T-helper 17 cell (primary cell): Measurements from ENCODE around the gene HOXB13. TPM values are rescaled to one million over a fixed set of nuclear protein-coding genes. Genes with fewer than 3 reads are reported as not detected.
"Not testable (repeated sequence)": the region's sequence is repeated elsewhere in the genome, so short reads cannot be mapped to it uniquely, and the experiment has no call there.

Experiments
- ATAC-seq: fragments of 150-1000 bp; cut with Tn5 transposase; 2 replicates; pipeline ENCODE4 v1.10.0; 2021; ENCODE audit warnings: mild to moderate bottlenecking, moderate library complexity
- DNase-seq, 3 donors: peaks; one replicate each; pipeline versions ENCODE4 v3.0.0 to v3.0.0-alpha.2; 2020 to 2021
- H3K9me3 ChIP-seq: one replicate; pipeline ENCODE4 v1.7.0; 2013; ENCODE audit warnings: low read length, mild to moderate bottlenecking; ENCODE audit not compliant: control insufficient read depth, poor library complexity, severe bottlenecking
- H3K27ac Mint-ChIP-seq: one replicate; pipeline ENCODE4 v1.8.0; 2022; ENCODE audit warnings: mild to moderate bottlenecking, moderate library complexity, mixed read lengths
- H3K27me3 Mint-ChIP-seq: one replicate; pipeline ENCODE4 v1.8.0; 2022; ENCODE audit warnings: mixed read lengths
- H3K36me3 Mint-ChIP-seq: one replicate; pipeline ENCODE4 v1.8.0; 2022; ENCODE audit warnings: low read depth, mixed read lengths
- H3K4me1 Mint-ChIP-seq: one replicate; pipeline ENCODE4 v1.8.0; 2022; ENCODE audit warnings: mild to moderate bottlenecking, mixed read lengths
- H3K4me3 Mint-ChIP-seq: one replicate; pipeline ENCODE4 v1.8.0; 2022; ENCODE audit warnings: mild to moderate bottlenecking, moderate library complexity, mixed read lengths
- total RNA-seq, 4 donors: library from RNA in 2 of 4; stranded (reverse) in 2 of 4; gene quantifications; one replicate each; pipeline ENCODE4 v1.2.3 and lab custom pipeline; 2022 to 2026

Gene HOXB13
- total RNA-seq, 2 donors from 2014 or later = not detected

DNA sequence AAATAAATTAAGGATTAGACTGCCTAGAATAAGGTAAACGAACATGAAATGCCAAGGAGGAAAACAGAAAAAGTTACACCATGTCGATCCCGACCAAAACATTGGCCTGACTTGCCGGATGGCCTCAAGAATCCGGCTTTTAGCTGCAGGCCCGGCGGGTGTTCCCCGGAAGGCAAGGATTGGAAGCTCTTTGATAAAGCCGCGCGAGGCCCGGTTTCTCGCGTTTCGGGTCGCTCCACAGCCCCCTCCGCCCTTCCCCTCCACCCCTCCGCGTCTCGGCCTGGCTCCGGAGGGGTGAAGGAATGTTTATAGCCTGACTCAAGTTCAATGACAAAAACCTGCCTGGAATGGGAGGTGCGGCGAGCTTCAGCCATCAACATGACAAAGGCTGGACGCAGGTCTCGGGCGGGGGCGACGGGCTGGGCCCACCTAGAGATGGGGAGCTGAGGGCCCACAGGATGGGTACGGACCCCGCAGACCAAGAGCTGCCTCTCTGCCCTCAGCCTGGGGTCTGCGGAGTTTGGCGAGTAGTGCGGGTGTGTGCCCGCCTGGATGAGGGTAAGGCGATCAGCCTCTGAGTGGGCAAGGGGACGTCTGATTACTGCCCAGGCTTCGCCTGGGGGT lies 8.8 kb downstream of the HOXB13 start:
- no peak for DNase-seq
- peak overlapping the region; percentile 61 for H3K4me3 Mint-ChIP-seq
- H3K9me3 ChIP-seq = no peaks in the 10 kb centered on the region
- H3K4me1 Mint-ChIP-seq = peaks cover 23% of the 10 kb centered on the region
- peaks cover 72% of the 10 kb centered on the region for H3K27me3 Mint-ChIP-seq
- peak overlapping the region; percentile 66 for H3K27ac Mint-ChIP-seq
- no peaks in the 10 kb centered on the region for H3K36me3 Mint-ChIP-seq
- no peak for ATAC-seq

DNA sequence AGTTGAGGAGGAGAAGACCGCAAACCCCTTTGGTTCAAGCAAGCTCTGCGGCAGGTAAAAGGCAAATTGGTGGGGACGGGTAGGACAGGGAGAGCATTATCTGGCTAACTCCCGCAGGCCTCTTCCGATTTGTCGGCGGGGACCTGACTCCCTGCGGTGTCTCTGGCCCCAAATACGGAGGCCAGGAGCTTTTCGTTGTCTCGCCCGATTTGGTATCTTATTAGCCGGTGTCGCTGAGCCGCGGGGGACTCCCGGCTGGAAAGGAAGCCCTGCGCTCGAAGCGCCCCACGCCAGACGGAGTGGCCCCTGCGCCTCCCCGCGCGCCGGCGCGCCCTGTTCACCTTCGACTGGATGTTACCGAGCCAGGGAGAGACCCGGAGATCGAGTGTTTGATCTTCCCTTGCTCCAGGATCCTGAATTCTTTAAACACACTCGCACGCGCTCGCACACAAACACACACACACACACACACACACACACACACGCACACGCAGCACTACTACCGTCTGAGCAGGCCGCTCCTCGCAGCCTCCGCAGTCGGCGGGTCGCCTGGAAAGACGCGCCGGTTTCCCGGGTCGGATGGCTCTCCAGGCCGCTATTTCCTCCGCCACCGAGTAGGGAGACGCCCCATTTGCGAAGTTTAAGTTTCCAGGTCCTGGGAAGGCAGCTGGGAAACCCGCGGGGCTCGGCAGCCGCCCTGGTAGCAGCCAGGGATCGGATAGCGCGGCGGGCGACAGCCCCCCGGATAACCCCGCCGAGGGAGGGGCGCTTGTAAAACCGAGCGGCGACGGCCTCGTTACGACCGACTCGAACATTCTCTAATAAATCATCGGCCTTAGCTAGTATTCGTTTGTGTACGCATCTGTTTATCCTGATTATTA lies 9.5 kb downstream of the HOXB13 start:
- no peaks in the 10 kb centered on the region for H3K36me3 Mint-ChIP-seq
- peaks cover 17% of the 10 kb centered on the region for H3K4me1 Mint-ChIP-seq
- peak overlapping the region; percentile 61 for H3K4me3 Mint-ChIP-seq
- peaks cover 73% of the 10 kb centered on the region for H3K27me3 Mint-ChIP-seq
- DNase-seq (no peak), ATAC-seq (no peak)
- H3K27ac Mint-ChIP-seq = peak overlapping the region; percentile 66
- no peaks in the 10 kb centered on the region for H3K9me3 ChIP-seq

DNA sequence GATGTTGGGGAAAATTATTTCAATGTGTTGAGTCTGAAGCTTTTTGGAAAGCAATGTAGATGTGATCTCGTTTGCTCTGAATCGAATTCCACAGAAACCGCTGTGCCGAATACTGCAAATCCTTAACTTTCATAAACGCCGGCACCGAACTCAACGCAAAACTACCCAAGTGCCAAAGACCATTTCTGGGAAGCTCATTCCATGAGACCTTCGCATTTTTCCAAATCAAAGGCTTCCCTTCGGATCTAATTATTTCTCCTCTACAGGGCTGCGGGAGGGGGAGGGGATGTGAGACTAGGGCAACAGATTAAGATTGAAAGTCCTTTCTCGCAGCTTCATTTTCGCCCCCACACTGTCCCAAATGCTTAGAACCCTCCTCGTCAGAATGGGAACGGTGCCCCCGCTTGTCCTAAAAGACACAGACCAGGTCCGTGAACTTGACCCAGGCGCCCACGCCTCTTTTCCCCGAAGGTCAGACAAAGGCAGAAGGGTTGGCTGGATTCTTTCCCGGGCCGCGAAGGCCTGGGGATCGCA lies 10.3 kb downstream of the HOXB13 start:
- H3K9me3 ChIP-seq = no peaks in the 10 kb centered on the region
- peaks cover 10% of the 10 kb centered on the region for H3K4me1 Mint-ChIP-seq
- DNase-seq (no peak), ATAC-seq (no peak)
- peaks cover 72% of the 10 kb centered on the region for H3K27me3 Mint-ChIP-seq
- H3K36me3 Mint-ChIP-seq = no peaks in the 10 kb centered on the region
- peak overlapping the region; percentile 7 for H3K4me3 Mint-ChIP-seq
- peak overlapping the region; percentile 66 for H3K27ac Mint-ChIP-seq

GRCh38 chr17:48717367-48718226 lies 11.0 kb downstream of the HOXB13 start:
- DNase-seq (no peak), ATAC-seq (no peak)
- Mint-ChIP-seq H3K4me1 (peaks cover 7% of the 10 kb centered on the region), H3K27me3 (peaks cover 70% of the 10 kb centered on the region), H3K4me3 (peak overlapping the region; percentile 55), H3K27ac (peak overlapping the region; percentile 66), H3K36me3 (no peaks in the 10 kb centered on the region)
- no peaks in the 10 kb centered on the region for H3K9me3 ChIP-seq

DNA sequence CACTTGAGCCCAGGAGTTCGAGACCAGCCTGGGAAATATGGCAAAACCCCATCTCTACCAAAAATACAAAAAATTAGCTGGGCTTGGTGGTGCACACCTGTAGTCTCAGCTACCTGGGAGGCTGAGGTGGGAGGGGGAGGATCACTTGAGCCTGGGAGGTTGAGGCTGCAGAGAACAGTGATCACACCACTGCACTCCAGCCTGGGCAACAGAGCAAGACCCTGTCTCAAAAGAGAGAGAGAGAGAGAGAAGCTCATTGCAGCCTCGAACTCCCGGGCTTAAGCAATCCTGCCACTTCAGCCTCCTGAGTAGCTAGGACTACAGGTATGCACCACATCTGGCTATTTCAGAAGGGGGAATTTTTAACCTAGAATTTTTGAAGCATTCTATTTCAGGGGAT lies 12.0 kb downstream of the HOXB13 start:
- DNase-seq, H3K27ac Mint-ChIP-seq, H3K4me3 Mint-ChIP-seq, ATAC-seq, H3K36me3 Mint-ChIP-seq, H3K4me1 Mint-ChIP-seq, H3K9me3 ChIP-seq: not testable (repeated sequence)
- peaks cover 66% of the 10 kb centered on the region for H3K27me3 Mint-ChIP-seq

DNA sequence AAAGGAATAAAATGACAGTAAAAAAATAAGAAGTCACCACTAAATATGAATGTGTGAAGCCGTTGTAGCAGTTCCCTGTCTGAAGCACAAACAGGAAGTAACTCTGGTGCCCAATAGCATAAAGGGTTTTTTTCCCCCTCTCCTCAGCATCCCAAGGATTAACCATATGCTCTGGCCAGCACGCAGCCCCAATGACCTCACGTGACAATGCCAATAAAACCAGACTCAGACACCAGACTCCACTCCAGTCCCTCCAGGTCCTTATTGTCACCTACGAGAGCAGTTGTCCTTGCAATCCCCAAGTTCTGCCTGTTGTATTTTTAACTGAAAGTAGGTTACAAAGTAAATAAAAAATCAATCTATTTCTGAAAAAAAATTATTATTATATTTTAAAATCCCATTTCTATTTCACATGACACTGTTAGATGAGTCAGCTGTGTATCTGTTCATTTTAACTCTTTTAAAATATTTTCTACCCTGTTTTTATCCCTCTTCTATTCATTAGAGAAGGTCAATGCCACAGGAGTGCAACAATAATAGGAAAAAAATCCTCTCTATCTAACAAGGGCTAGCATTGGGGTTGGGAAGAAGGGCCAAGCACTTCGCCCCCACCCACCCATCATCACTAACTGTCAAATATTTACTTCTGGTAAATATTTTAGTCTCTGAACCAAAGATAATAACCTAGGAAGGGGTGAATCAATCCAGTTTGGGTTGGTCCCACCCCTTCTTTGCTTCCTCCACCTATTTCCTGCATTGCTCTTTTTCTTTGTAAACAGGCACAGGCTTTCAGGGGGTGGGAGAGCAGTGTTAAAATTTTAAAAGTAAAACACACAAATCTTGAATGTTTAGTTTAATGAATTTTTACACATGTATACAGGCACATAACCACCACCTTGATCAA lies 12.8 kb downstream of the HOXB13 start:
- no peaks in the 10 kb centered on the region for H3K9me3 ChIP-seq
- Mint-ChIP-seq H3K27me3 (peaks cover 66% of the 10 kb centered on the region), H3K36me3 (no peaks in the 10 kb centered on the region), H3K4me1 (peaks cover 4% of the 10 kb centered on the region), H3K27ac (no peak overlapping the region), H3K4me3 (no peak overlapping the region)
- DNase-seq = no peak
- no peak for ATAC-seq

GRCh38 chr17:48711128-48711527 lies 17.4 kb downstream of the HOXB13 start:
- DNase-seq (no peak), ATAC-seq (no peak)
- H3K36me3 Mint-ChIP-seq = peaks cover 3% of the 10 kb centered on the region
- peaks cover 4% of the 10 kb centered on the region for H3K9me3 ChIP-seq
- H3K27ac Mint-ChIP-seq = no peak overlapping the region
- H3K4me1 Mint-ChIP-seq = peaks cover 2% of the 10 kb centered on the region
- H3K4me3 Mint-ChIP-seq = no peak overlapping the region
- H3K27me3 Mint-ChIP-seq = peaks cover 79% of the 10 kb centered on the region

- Mint-ChIP-seq H3K27ac (no peak overlapping the region), H3K4me3 (no peak overlapping the region), H3K27me3 (peaks cover 92% of the 10 kb centered on the region), H3K4me1 (peaks cover 4% of the 10 kb centered on the region), H3K36me3 (peaks cover 13% of the 10 kb centered on the region)
- H3K9me3 ChIP-seq = no peaks in the 10 kb centered on the region
- ATAC-seq = no peak
- DNase-seq = no peak
Observed at GRCh38 chr17:48704361-48705248, 23.9 kb downstream of the HOXB13 start.

- no peak for ATAC-seq
- Mint-ChIP-seq H3K4me1 (peaks cover 2% of the 10 kb centered on the region), H3K27ac (no peak overlapping the region), H3K36me3 (peaks cover 11% of the 10 kb centered on the region), H3K27me3 (peaks cover 92% of the 10 kb centered on the region), H3K4me3 (no peak overlapping the region)
- H3K9me3 ChIP-seq = no peaks in the 10 kb centered on the region
- no peak for DNase-seq
Observed at GRCh38 chr17:48701864-48702532, 26.6 kb downstream of the HOXB13 start.

DNA sequence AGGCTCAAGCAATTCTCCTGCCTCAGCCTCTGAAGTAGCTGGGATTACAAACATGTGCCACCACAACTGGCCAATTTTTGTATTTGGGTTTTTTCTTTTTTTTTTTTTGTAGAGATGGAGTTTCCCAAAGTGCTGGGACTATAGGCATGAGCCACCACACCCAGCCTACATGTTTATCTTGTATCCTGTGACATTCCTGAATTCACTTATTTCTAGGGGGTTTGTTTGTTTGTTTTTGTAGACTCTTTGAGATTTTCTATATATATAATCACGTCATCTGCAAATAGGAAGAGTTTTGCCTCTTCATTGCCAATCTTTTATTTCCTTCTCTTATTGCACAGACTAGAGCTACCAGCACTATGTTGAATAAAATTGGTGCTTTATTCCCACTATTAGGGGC lies 35.4 kb downstream of the HOXB13 start:
- no peak overlapping the region for H3K27ac Mint-ChIP-seq
- no peak for DNase-seq
- peaks cover 42% of the 10 kb centered on the region for H3K27me3 Mint-ChIP-seq
- H3K4me3 Mint-ChIP-seq = no peak overlapping the region
- no peak for ATAC-seq
- H3K9me3 ChIP-seq = no peaks in the 10 kb centered on the region
- H3K36me3 Mint-ChIP-seq = no peaks in the 10 kb centered on the region
- H3K4me1 Mint-ChIP-seq = no peaks in the 10 kb centered on the region

DNA sequence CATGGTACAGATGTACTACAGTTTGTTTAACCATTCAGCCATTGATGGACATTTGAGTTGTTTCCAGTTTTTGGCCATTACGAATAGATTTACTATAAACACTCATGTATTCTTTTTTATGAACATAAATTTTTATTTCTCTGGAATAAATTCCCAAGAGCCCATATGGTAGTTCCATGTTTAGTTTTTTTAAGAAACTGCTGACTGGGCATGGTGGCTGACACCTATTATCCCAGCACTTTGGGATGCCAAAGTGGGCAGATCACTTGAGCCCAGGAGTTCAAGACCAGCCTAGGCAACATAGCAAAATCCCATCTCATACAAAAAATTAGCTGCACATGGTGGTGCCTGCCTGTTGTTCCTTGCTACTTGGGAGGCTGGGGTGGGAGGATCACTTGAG lies 36.5 kb downstream of the HOXB13 start:
- H3K27ac Mint-ChIP-seq = no peak overlapping the region
- H3K36me3 Mint-ChIP-seq = no peaks in the 10 kb centered on the region
- no peaks in the 10 kb centered on the region for H3K9me3 ChIP-seq
- DNase-seq (no peak), ATAC-seq (no peak)
- no peak overlapping the region for H3K4me3 Mint-ChIP-seq
- peaks cover 36% of the 10 kb centered on the region for H3K27me3 Mint-ChIP-seq
- no peaks in the 10 kb centered on the region for H3K4me1 Mint-ChIP-seq
